Activated CD8-positive, alpha-beta memory T cell treated with anti-CD3 and anti-CD28 coated beads, Interleukin-2, amount 50 U/mL, for 4 hours (primary cell): ENCODE results near the gene CIC.

ENCODE experiments used
- DNase-seq: peaks from one replicate; pipeline ENCODE4 v3.0.0-alpha.2; 2020

Gene CIC

GRCh38 chr19:42290136-42290522, 21.1 kb downstream of the CIC start:
- no peak for DNase-seq

GRCh38 chr19:42290523-42291434, 21.7 kb downstream of the CIC start:
- DNase-seq, result peak; percentile 72

GRCh38 chr19:42291435-42291810, 22.4 kb downstream of the CIC start:
- no peak for DNase-seq

- DNase-seq, result no peak
Measured at GRCh38 chr19:42292042-42292960, 23.2 kb downstream of the CIC start.

GRCh38 chr19:42292963-42293362, 23.9 kb downstream of the CIC start:
- no peak for DNase-seq

GRCh38 chr19:42293540-42293939, 24.5 kb downstream of the CIC start:
- DNase-seq, result no peak

- no peak for DNase-seq
Measured at GRCh38 chr19:42293948-42294347, 24.9 kb downstream of the CIC start.

GRCh38 chr19:42294471-42295137, 25.6 kb downstream of the CIC start:
- DNase-seq, result no peak

GRCh38 chr19:42295342-42295741, 26.3 kb downstream of the CIC start:
- DNase-seq, result no peak

GRCh38 chr19:42295831-42296525, 26.9 kb downstream of the CIC start:
- peak; percentile 93 for DNase-seq

- no peak for DNase-seq
Measured at GRCh38 chr19:42297039-42297438, 28.0 kb downstream of the CIC start.

- no peak for DNase-seq
Measured at GRCh38 chr19:42301646-42302203, 32.7 kb downstream of the CIC start, which contains the start of gene PRR19. Gene PRR19 (plus strand): TSS chr19:42302132. CDS start chr19:42309585, 7,453 bp downstream.

- DNase-seq, result no peak
Measured at GRCh38 chr19:42303101-42303464, 34.0 kb downstream of the CIC start.

GRCh38 chr19:42303876-42304275, 34.8 kb downstream of the CIC start:
- DNase-seq, result no peak

GRCh38 chr19:42306646-42307045, 37.6 kb downstream of the CIC start:
- no peak for DNase-seq

- DNase-seq, result no peak
Measured at GRCh38 chr19:42309686-42310085, 40.6 kb downstream of the CIC start.

GRCh38 chr19:42311657-42312056, 42.6 kb downstream of the CIC start:
- no peak for DNase-seq

GRCh38 chr19:42312370-42312769, 43.3 kb downstream of the CIC start:
- DNase-seq, result no peak

GRCh38 chr19:42313096-42313839, 44.2 kb downstream of the CIC start, which contains the start of gene TMEM145:
Gene TMEM145 (plus strand): TSS chr19:42313309. CDS start chr19:42313377, 68 bp downstream.
- no peak for DNase-seq

- no peak for DNase-seq
Measured at GRCh38 chr19:42313840-42314755, 45.0 kb downstream of the CIC start.
